Heart left ventricle (tissue), 13 donors: ENCODE measurements around the gene TAOK1.

Source experiments
- CTCF ChIP-seq, 12 donors: fragments of 200-600 bp; sonication (generic) in 4 of 12; IDR thresholded peaks; one replicate each; pipeline versions ENCODE4 v1.5.0 to v1.8.0; 2018 to 2022; ENCODE audit warnings: antibody characterized with exemption in 12 of 12, mild to moderate bottlenecking in 5 of 12
- POLR2A ChIP-seq, 2 donors: fragments of 450-650 bp; IDR thresholded peaks; one replicate each; pipeline ENCODE4 v1.6.1; 2017; ENCODE audit warnings: antibody characterized with exemption in 2 of 2, mild to moderate bottlenecking in 2 of 2, moderate library complexity in 2 of 2
- donor health status: ischemic (EF 13 %, LVEDD 7.1; RV severe dilation, severe dysfunction).
- donor health status: DM: no; HTN: yes; CAD: no.
- donor health status: DM: no; HTN: no; CAD: no.
- donor health status: ischemic (EF 25% LVEDD 6.9; RV normal size, moderate dysfunction).
- donor health status: ischemic (EF 25% LVEDD 5.7; RV mildly dilated, moderate dysfunction).
- donor health status: ischemic (EF 35%, LVEDD 5.7; RV mildly dilated, moderate dysfunction).
- donor health status: nonischemic (EF 11% LVEDD 7.7; RV severe dilation, severe dysfunction).
- donor health status: DM: yes; HTN: yes; CAD: no.
- donor health status: PGD.
- donor health status: ischemic (EF 29% LVEDD 5.4; RV normal size, mild dysfunction).
- donor health status: nonischemic (EF 23%, LVEDD 6.1; RV moderate dilation, normal function).

DNA sequence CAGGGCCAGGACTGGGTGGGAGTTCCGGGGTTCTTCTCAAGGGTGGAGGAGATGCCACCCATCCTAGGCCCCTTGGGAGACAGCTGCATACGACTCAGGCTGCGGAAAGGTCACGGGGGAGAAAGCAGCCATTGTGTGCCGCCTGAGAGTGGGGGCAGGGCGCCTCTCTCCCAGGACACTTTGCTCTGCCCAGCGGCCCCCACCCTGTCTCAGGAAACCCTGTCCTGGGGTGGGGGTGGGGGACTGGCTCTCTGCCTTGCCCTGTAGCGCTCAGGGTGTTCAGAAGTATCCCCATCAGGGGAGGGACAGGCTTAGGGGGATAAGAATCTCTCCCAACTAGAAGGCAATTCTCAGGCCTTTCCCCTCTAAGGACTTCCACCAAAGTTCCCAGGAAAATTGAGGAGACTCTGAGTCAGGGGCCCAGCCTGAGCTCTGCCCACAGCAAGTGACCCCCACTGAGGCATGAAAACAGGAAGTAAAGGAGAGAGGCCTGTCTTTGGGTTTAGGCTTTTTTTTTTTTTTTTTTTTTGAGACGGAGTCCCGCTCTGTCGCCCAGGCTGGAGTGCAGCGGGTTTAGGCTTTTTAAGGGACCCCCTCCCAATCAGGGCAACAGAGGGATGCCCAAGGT lies 194.4 kb downstream of the TAOK1 start:
- no peak for TF ChIP-seq CTCF (IDR thresholded peaks at IDR 0.05)
- no peak for TF ChIP-seq POLR2A (IDR thresholded peaks at IDR 0.05)
